DOHH2 (cell line): ENCODE measurements around the gene MT1X.
"Not testable (repeated sequence)": the region's sequence is repeated elsewhere in the genome, so short reads cannot be mapped to it uniquely, and the experiment has no call there.

Experiments
- H3F3A ChIP-seq: fragments of 200-600 bp; sonication (generic), shearing (Covaris generic); 2 replicates; pipeline ENCODE4 v1.6.0; 2016; ENCODE audit warnings: antibody characterized with exemption, mild to moderate bottlenecking; ENCODE audit not compliant: control insufficient read depth, insufficient read depth
- H3K27ac ChIP-seq: fragments of 200-600 bp; sonication (generic); 2 replicates; pipeline ENCODE4 v1.5.1; 2014; ENCODE audit warnings: low read depth, mild to moderate bottlenecking, low read length, moderate library complexity
- H3K27me3 ChIP-seq: fragments of 200-600 bp; sonication (generic); 2 replicates; pipeline ENCODE4 v1.6.1; 2014; ENCODE audit warnings: mild to moderate bottlenecking, low read length, mixed read lengths; ENCODE audit not compliant: control insufficient read depth
- H3K36me3 ChIP-seq: fragments of 200-600 bp; sonication (generic); 2 replicates; pipeline ENCODE4 v1.6.1; 2014; ENCODE audit warnings: mild to moderate bottlenecking, low read length, moderate library complexity, mixed read lengths; ENCODE audit not compliant: control insufficient read depth
- H3K4me1 ChIP-seq: fragments of 200-600 bp; sonication (generic); 2 replicates; pipeline ENCODE4 v1.6.1; 2014; ENCODE audit warnings: mild to moderate bottlenecking, low read length, mixed read lengths; ENCODE audit not compliant: control insufficient read depth
- H3K4me2 ChIP-seq: fragments of 200-600 bp; sonication (generic); 2 replicates; pipeline ENCODE4 v1.6.0; 2014; ENCODE audit warnings: mild to moderate bottlenecking, low read length, moderate library complexity
- H3K4me3 ChIP-seq: fragments of 200-600 bp; sonication (generic); 2 replicates; pipeline ENCODE4 v1.5.1; 2014; ENCODE audit warnings: mild to moderate bottlenecking, low read length, mixed read lengths
- H3K79me2 ChIP-seq: fragments of 200-600 bp; sonication (generic); 2 replicates; pipeline ENCODE4 v1.6.1; 2014; ENCODE audit warnings: mild to moderate bottlenecking, low read length, mixed read lengths; ENCODE audit not compliant: control insufficient read depth
- H3K9me2 ChIP-seq: fragments of 200-600 bp; sonication (generic); replicated peaks from 2 replicates; pipeline ENCODE4 v1.6.1; 2014; ENCODE audit warnings: mild to moderate bottlenecking, low read length, mixed read lengths; ENCODE audit not compliant: control insufficient read depth
- H3K9me3 ChIP-seq: fragments of 200-600 bp; sonication (generic); 2 replicates; pipeline ENCODE4 v1.6.1; 2014; ENCODE audit warnings: antibody characterized with exemption, low read length, mixed read lengths; ENCODE audit not compliant: control insufficient read depth, insufficient read depth
- H4K20me1 ChIP-seq: fragments of 200-600 bp; sonication (generic); 2 replicates; pipeline ENCODE4 v1.6.0; 2014; ENCODE audit warnings: low read depth, mild to moderate bottlenecking, antibody characterized with exemption, low read length, moderate library complexity; ENCODE audit not compliant: control insufficient read depth, insufficient read depth
- EZH2phosphoT487 ChIP-seq: fragments of 200-600 bp; sonication (generic); IDR thresholded peaks from 2 replicates; pipeline ENCODE4 v1.6.1; 2017; ENCODE audit warnings: borderline replicate concordance, mild to moderate bottlenecking, antibody characterized with exemption, low read length, moderate library complexity, mixed read lengths
- TF ChIP-seq, protein P1 (sequence below): fragments of 200-600 bp; sonication (generic); IDR thresholded peaks from one replicate; pipeline ENCODE4 v1.5.1; 2014; ENCODE audit warnings: antibody characterized with exemption, mild to moderate bottlenecking, low read depth, low read length; ENCODE audit not compliant: poor library complexity, severe bottlenecking

Gene MT1X

DNA sequence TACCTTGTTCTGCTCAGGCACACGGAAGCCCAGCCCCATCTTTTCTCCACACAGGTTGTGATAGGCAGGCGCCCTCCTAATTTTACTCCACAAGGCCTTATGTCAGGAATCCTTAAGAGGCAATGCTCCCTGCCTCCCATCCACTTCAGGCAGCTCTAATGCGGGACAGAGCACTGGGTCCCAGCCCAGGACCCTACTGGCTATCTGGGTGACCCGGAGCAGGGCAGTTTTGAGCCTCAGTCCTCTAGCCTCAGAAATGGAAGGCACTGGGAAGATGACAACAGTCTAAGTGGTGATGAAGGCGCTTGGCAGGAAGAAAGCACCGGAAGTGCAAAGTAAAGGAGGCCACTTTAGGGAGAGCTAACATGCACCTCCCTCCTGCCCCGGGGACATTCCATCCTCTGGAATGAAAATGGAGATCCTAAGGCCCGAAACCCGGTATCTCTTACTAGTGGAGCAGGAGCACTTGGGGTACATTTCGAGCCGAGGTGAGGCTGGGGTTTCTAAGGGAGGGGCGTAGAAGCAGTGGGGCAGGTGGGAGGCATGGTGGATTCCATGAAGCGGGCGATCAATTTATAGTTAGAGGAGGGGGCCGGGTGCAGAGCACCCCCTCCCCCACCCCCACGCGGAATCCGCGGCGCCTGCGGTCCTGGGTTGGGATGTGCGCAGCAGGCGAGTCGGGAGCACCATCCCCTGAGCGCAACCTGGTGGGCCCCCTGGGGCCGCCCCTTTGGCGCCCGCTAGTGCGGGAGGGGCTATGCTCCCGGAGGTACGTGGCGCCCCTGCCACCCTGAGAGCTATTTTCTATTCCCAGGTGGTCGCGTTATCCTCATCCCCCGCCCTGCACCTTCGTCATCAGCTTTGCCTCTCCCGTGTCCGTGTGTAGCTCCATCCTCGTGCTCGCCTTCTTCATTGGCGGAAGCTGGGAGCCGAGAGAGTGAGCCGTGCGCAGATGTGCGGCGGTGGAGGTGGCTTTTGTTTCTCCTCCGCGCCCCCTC, 19.6 kb upstream of the MT1X start:
- Histone ChIP-seq H3K4me3 (no peak overlapping the region), H3K4me2 (no peak overlapping the region), H4K20me1 (no peaks in the 10 kb centered on the region), H3K4me1 (peaks cover 5% of the 10 kb centered on the region), H3K9me3 (no peaks in the 10 kb centered on the region), H3K36me3 (no peaks in the 10 kb centered on the region), H3K27ac (no peak overlapping the region), H3K79me2 (no peaks in the 10 kb centered on the region), H3F3A (no peaks in the 10 kb centered on the region), H3K27me3 (peaks cover 53% of the 10 kb centered on the region), H3K9me2 (no peaks in the 10 kb centered on the region)
- TF ChIP-seq EZH2phosphoT487, result no peak
- TF ChIP-seq, protein P1, sequence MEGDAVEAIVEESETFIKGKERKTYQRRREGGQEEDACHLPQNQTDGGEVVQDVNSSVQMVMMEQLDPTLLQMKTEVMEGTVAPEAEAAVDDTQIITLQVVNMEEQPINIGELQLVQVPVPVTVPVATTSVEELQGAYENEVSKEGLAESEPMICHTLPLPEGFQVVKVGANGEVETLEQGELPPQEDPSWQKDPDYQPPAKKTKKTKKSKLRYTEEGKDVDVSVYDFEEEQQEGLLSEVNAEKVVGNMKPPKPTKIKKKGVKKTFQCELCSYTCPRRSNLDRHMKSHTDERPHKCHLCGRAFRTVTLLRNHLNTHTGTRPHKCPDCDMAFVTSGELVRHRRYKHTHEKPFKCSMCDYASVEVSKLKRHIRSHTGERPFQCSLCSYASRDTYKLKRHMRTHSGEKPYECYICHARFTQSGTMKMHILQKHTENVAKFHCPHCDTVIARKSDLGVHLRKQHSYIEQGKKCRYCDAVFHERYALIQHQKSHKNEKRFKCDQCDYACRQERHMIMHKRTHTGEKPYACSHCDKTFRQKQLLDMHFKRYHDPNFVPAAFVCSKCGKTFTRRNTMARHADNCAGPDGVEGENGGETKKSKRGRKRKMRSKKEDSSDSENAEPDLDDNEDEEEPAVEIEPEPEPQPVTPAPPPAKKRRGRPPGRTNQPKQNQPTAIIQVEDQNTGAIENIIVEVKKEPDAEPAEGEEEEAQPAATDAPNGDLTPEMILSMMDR, result no peak

DNA sequence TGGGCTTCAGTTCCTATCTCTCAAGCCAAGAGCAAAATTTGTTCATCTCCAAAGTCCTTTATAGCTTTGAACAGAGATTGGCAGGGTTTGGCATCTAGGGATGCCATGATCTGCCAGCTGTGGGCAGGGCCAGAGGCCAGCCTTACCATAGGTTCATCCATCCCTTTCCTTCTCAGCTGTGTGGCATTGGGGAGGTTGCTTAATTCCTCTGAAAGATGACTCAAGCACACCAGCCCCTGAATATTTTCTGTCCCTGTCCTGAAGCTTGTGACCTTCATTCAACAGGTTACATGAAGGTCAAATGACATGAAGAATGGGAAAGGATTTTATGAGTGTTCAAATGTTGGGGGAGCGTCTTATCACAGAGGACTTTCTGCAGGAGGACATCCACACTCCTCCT, 17.8 kb upstream of the MT1X start:
- no peaks in the 10 kb centered on the region for H3F3A ChIP-seq
- H4K20me1 ChIP-seq, result no peaks in the 10 kb centered on the region
- TF ChIP-seq, protein P1, result no peak
- no peak for TF ChIP-seq EZH2phosphoT487
- no peak overlapping the region for H3K27ac ChIP-seq
- H3K4me2 ChIP-seq, result no peak overlapping the region
- H3K9me2 ChIP-seq, result no peaks in the 10 kb centered on the region
- no peaks in the 10 kb centered on the region for H3K4me1 ChIP-seq
- H3K4me3 ChIP-seq, result no peak overlapping the region
- H3K79me2 ChIP-seq, result no peaks in the 10 kb centered on the region
- H3K36me3 ChIP-seq, result no peaks in the 10 kb centered on the region
- H3K27me3 ChIP-seq, result peaks cover 53% of the 10 kb centered on the region
- no peaks in the 10 kb centered on the region for H3K9me3 ChIP-seq

DNA sequence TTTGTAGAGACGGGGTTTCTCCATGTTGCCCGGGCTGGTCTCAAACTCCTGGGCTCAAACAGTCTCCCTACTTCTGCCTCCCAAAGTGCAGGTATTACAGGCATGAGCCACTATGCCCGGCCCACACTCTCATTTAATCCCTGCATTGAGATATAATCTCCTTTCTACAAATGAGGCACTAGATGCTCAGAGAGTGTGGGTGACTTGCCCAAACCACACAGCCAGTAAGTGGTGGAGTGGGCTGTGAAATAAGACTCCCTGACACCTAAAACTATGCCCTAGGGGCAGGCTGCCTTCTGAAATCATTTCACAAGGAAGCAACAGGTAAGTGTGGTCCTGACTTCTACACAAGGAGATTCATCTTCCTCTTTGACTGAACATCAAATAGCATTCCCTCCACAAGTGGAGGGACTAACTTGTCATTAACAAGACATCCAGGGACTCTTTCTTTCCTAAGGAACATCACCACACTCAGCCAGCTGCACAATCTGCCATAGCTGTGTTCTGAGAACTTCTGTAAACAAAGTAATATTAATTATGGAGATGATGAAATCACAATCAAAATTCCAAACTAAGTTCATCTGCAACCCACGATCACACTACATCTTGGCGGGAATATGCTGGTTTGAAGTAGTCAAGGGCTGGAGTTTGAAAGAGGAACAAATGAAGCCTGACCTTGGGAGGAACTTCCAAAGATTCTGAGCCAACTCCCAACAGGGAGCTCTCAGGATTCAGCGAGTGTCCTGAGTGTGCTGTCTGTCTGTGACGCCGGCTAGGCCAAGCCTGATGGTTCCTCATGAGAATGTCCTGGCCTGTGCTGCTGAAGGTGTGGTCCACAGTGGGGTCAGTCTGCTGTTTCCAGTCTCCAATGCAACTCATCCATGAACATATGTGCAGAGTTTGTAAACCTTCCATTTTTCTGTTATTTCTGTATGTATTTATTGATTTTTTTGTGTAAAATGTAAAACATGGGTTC, 16.7 kb upstream of the MT1X start:
- H4K20me1 ChIP-seq, H3F3A ChIP-seq, H3K4me3 ChIP-seq, H3K36me3 ChIP-seq, H3K4me2 ChIP-seq, H3K4me1 ChIP-seq, H3K27ac ChIP-seq, H3K9me2 ChIP-seq, H3K79me2 ChIP-seq, H3K9me3 ChIP-seq: not testable (repeated sequence)
- H3K27me3 ChIP-seq, result peaks cover 55% of the 10 kb centered on the region
